Central memory CD4-positive, alpha-beta T cell (primary cell): Measurements from ENCODE around the gene GOLGA8N.

Experiments used
- DNase-seq: peaks from one replicate; pipeline ENCODE4 v3.0.0; 2022

GOLGA8N gene

GRCh38 chr15:32652178-32652577 lies 58.9 kb downstream of the GOLGA8N start:
- DNase-seq = no peak

GRCh38 chr15:32656091-32656490 lies 62.8 kb downstream of the GOLGA8N start:
- DNase-seq = no peak

GRCh38 chr15:32656496-32656895 lies 63.2 kb downstream of the GOLGA8N start:
- DNase-seq = no peak
